Epithelial cell of alveolus of lung (primary cell): Measurements from ENCODE around the gene ASH1L. TPM values are rescaled to one million over a fixed set of nuclear protein-coding genes. Genes with fewer than 3 reads are reported as not detected.

Experiments used
- total RNA-seq: library from RNA; depleted of rRNA; stranded (reverse); fragments of >200 nt; gene quantifications from 2 replicates; pipeline ENCODE4 v1.2.1, GENCODE V29; 2015

The ASH1L gene, protein sequence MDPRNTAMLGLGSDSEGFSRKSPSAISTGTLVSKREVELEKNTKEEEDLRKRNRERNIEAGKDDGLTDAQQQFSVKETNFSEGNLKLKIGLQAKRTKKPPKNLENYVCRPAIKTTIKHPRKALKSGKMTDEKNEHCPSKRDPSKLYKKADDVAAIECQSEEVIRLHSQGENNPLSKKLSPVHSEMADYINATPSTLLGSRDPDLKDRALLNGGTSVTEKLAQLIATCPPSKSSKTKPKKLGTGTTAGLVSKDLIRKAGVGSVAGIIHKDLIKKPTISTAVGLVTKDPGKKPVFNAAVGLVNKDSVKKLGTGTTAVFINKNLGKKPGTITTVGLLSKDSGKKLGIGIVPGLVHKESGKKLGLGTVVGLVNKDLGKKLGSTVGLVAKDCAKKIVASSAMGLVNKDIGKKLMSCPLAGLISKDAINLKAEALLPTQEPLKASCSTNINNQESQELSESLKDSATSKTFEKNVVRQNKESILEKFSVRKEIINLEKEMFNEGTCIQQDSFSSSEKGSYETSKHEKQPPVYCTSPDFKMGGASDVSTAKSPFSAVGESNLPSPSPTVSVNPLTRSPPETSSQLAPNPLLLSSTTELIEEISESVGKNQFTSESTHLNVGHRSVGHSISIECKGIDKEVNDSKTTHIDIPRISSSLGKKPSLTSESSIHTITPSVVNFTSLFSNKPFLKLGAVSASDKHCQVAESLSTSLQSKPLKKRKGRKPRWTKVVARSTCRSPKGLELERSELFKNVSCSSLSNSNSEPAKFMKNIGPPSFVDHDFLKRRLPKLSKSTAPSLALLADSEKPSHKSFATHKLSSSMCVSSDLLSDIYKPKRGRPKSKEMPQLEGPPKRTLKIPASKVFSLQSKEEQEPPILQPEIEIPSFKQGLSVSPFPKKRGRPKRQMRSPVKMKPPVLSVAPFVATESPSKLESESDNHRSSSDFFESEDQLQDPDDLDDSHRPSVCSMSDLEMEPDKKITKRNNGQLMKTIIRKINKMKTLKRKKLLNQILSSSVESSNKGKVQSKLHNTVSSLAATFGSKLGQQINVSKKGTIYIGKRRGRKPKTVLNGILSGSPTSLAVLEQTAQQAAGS (N-terminal part only)
- 14.6 and 34.2 TPM in 2 replicates for total RNA-seq

DNA sequence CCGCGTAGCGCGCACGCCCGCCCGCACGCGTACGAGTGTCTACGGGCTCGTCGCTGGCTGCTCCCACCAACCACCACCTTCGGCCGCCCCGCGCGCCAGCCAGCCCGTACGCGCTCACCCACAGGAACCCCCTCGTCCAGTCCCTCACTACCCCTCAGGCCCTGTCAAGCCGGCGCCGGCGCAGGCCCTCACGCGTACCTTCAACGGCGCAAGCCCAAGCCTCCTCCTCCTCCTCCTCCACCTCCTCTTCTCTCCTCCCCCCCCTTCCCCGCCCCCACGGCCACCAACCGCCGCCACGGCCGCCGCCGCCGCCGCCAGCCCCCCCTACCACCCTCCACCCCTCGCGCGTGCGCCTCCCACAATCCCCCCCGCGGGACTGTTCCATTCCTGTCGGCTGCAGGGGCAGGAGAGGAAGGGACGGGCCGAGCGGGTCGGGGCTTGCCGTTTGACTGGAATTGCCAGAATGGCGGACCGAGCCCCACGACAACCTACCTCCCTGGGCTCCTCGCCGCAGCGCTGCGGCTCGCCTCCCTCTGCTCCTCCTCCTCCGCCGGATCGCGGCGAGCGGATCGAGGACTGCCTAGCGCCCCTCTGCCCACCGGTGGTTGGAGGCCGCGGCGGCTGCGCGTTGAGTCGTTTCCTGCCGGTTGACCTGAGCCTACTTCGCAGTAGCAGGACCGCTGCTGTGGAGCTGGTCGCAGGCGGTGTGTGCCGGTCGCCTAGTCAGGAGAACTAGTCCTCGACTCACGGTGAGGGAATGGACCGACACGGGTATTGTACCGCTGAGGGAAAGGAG, at the start of gene ASH1L:
Gene ASH1L, minus strand, starts transcription at position 223 of the 796 bp plus-strand sequence. CDS start 41,284 bp downstream, outside the sequence.

DNA sequence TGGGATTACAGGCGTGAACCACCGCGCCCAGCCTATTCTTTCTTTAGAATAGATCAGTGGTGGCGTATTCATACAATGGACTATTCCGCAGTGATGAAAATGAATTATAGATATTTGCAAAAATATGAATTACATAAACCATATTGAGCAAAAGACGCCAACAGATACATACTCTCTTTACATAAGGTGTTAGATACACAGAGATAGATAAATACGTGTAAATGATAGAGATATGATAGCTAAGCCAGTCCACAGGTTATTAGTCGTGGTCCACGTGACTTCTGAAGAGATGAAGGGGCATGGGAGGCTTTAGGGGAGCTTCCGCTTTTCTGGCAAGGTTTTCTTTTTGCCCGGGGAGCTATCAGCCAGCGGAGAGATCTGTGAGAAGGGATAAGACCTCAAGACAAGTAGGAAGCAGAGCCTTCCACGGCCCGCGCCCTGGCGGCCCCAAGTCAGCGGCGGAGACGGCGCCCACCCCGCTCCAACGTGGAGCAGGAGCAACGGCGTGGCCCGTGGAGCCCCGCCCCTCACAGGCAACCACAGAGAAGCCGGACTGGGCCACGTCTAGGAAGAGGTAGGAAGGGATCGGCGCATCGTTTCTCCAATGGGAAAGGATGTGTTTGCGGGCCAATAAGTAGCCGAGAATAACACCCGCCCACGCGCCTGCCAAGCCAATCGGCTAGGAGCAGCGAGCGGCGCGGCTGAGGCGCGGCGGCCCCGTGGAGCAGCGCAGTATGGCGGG, 47.1 kb upstream of the ASH1L start, which contains the start of gene MSTO1:
Gene MSTO1, plus strand, starts transcription at position 704 of the 742 bp plus-strand sequence. Its CDS starts 31 bp downstream, at position 735.

DNA sequence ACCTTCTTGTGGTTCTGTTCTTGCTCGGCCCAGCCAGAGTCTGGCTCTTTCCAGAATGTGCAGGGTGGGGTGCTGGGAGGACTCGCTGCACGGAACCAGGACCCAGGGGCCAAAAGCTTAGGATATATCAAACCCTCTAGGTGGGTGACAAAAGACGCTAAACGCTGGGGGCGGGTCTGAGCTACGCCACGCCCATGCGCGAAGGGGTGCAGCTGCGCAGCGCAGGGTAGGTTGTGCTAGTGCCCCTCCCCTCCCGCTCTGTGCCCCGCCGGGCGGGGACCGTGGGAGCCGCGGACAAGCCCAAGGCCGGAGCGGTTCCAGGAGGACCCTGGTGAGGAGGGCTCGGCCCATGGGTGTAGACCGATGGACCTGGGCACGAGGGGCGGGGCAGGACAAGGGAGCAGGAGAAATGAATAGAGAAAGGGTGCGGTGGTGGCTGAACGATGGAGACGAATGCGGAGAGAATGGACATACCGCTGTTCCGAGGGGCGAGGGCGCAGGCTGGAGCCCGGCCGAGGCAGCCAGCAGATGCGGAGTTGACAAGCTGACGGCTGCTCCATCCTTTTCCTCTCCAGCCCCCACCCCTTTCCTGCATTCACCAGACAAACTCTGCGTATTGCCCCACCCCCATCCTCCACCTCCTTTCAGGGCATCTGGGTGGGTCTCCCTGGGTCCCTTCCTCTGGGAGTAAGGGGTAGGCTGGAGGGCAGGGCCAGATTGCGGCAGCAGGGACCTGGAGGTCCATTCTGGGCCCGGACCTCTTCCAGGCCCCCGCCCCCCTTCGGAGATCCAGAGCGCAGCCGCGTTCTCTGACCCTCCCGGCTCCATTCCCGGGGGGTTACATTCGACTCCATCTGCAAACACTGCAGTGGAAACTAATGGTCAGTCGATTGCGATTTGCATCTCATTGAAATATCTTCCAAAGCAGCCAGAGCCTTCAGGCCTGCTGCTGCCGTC, 241.7 kb downstream of the ASH1L start, which contains the start of gene RUSC1:
Gene RUSC1, plus strand, starts transcription at position 234 of the 957 bp plus-strand sequence. CDS start 880 bp downstream, outside the sequence.

DNA sequence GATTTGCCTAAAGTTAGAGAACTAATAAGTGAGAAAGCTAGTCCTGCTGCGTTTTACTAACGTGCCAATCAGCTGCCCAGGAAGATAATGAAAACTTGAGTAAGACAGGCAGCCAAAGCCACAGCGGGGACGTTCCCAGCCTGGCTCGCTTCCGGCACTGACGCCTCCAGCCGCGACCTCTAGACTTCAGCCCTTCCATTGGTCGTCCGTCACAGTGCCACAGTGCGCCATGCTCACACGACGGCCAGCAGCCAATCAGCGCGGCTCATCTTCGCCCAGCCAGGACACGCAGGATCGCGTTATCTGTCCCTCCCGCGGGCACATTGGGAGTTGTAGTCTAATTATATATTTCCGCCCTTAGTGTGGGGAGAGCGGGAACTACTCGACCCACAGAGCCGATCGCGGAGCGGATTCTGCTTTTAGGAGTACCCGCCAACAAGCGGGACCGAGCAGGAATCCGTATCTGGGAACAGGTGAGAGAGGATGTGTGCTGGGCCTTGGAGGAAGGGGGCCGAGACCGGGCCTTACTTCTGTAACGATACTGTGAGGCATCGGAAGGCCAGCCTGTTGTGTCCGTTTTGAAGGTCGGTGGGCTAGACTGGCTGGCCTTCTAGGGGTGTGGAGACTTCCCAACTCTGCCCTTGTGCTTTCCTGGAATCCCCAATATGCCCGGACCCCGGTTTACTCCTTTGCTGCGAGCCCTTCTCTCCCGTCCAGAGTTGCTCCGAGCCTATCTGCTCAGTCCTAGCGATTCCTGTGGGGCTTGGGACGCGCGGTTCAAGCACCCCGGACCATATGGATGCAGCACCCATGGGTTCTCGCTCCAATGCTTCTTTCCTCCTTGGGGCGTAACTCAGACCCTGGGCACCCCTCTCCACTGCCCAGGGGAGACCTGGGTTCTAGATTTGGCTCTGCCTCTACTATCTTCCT, 253.8 kb downstream of the ASH1L start, which contains the start of gene FDPS:
Gene FDPS, plus strand, starts transcription at position 374 of the 930 bp plus-strand sequence. CDS start 924 bp downstream, outside the sequence.

DNA sequence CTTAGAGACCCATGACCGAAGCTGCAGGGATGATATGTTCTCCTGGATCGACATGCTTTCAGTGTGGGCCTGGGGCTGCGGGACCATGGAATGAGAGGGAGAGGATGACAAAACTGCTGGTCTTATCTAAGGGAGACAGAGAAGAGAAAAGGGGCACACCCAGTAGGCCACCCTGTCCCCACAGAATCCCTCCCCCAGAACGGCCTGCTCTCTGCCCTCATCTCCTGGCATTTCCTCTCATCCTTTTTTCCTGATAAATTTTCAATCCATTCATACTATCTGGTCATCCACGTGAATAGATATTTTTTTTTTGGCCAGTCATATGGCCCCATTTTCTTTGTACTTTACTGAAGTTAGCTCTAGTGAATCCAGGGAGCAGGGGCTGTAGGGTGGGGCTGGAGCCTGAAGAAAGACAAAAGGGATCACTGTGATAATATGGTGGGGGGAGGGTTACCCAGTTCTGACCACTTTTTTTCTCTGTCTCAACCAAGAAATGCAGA, 261.2 kb downstream of the ASH1L start, which contains the start of gene PKLR:
Gene PKLR, minus strand, starts transcription at position 97 of the 500 bp plus-strand sequence. Its CDS starts 43 bp downstream, at position 54.

Other genes starting within 250 kb of the ASH1L start
- 30.7 and 32.8 TPM in 2 replicates for gene RUSC1, start 241.9 kb downstream of the ASH1L start, total RNA-seq
- 6.9 and 14.4 TPM in 2 replicates for gene MSTO1, start 47.4 kb upstream of the ASH1L start, total RNA-seq
- 26.4 and 65.3 TPM in 2 replicates for gene YY1AP1, start 126.0 kb upstream of the ASH1L start, total RNA-seq
- 82.8 and 106 TPM in 2 replicates for gene DAP3, start 126.3 kb upstream of the ASH1L start, total RNA-seq